Astrocyte (in vitro differentiated cells and primary cell): ENCODE data around the gene CAMK2D. TPM values are rescaled to one million over a fixed set of nuclear protein-coding genes. Genes with fewer than 3 reads are reported as not detected.
A peak's percentile ranks its signal among the peaks of the same experiment; 100 is the strongest.

Experiments
- DNase-seq: peaks from one replicate; pipeline ENCODE4 v3.0.0-alpha.2; 2010; ENCODE audit warnings: low read depth
- FAIRE-seq: peaks from 2 replicates; lab custom pipeline; 2011; peaks lifted over from hg19 to GRCh38; lab: Jason Lieb, UNC
- H2AFZ ChIP-seq: 2 replicates; pipeline ENCODE4 v1.6.0; 2012; ENCODE audit warnings: low read depth, low read length, inconsistent platforms
- H3K27ac ChIP-seq: 2 replicates; pipeline ENCODE4 v1.5.1; 2011; ENCODE audit warnings: low read depth, low read length, inconsistent platforms
- H3K27me3 ChIP-seq: 2 replicates; pipeline ENCODE4 v1.6.0; 2011; ENCODE audit warnings: low read length, inconsistent platforms; ENCODE audit not compliant: insufficient read depth
- H3K36me3 ChIP-seq: 2 replicates; pipeline ENCODE4 v1.5.1; 2011; ENCODE audit warnings: low read length, inconsistent platforms; ENCODE audit not compliant: insufficient read depth
- H3K4me1 ChIP-seq: 2 replicates; pipeline ENCODE4 v1.5.1; 2011; ENCODE audit warnings: low read length, inconsistent platforms; ENCODE audit not compliant: insufficient read depth
- H3K4me2 ChIP-seq: 2 replicates; pipeline ENCODE4 v1.6.0; 2012; ENCODE audit warnings: low read length, inconsistent platforms
- H3K4me3 ChIP-seq: 2 replicates; pipeline ENCODE4 v1.5.1; 2011; ENCODE audit warnings: low read depth, mild to moderate bottlenecking, low read length, inconsistent platforms; ENCODE audit not compliant: insufficient read depth
- H3K79me2 ChIP-seq: 2 replicates; pipeline ENCODE4 v1.6.0; 2012; ENCODE audit warnings: mild to moderate bottlenecking, low read length, inconsistent platforms; ENCODE audit not compliant: insufficient read depth
- H3K9ac ChIP-seq: 2 replicates; pipeline ENCODE4 v1.6.0; 2012; ENCODE audit warnings: mild to moderate bottlenecking, low read length, inconsistent platforms
- H3K9me3 ChIP-seq: 2 replicates; pipeline ENCODE4 v1.5.1; 2012; ENCODE audit warnings: low read depth, mild to moderate bottlenecking, low read length, inconsistent platforms; ENCODE audit not compliant: insufficient read depth
- H4K20me1 ChIP-seq: 2 replicates; pipeline ENCODE4 v1.6.0; 2012; ENCODE audit warnings: low read length, inconsistent platforms; ENCODE audit not compliant: insufficient read depth
- H3K27ac Mint-ChIP-seq: one replicate; pipeline ENCODE4 v1.8.0; 2021; ENCODE audit warnings: mild to moderate bottlenecking, mixed read lengths; ENCODE audit not compliant: unreplicated experiment
- H3K27me3 Mint-ChIP-seq: one replicate; pipeline ENCODE4 v1.8.0; 2021; ENCODE audit warnings: low read depth, mixed read lengths; ENCODE audit not compliant: unreplicated experiment
- H3K36me3 Mint-ChIP-seq: one replicate; pipeline ENCODE4 v1.8.0; 2021; ENCODE audit warnings: low read depth, mixed read lengths; ENCODE audit not compliant: unreplicated experiment
- H3K4me1 Mint-ChIP-seq: one replicate; pipeline ENCODE4 v1.8.0; 2021; ENCODE audit warnings: low read depth, mixed read lengths; ENCODE audit not compliant: unreplicated experiment
- H3K4me3 Mint-ChIP-seq: one replicate; pipeline ENCODE4 v1.8.0; 2021; ENCODE audit warnings: mild to moderate bottlenecking, moderate library complexity, mixed read lengths; ENCODE audit not compliant: unreplicated experiment
- H3K9me3 Mint-ChIP-seq: one replicate; pipeline ENCODE4 v1.8.0; 2021; ENCODE audit warnings: mild to moderate bottlenecking, mixed read lengths; ENCODE audit not compliant: unreplicated experiment
- CTCF ChIP-seq: IDR thresholded peaks from 2 replicates; pipeline ENCODE4 v1.5.1; 2011; ENCODE audit warnings: low read depth, mild to moderate bottlenecking, inconsistent platforms, low read length, moderate library complexity; ENCODE audit not compliant: insufficient read depth
- EZH2 ChIP-seq: IDR thresholded peaks from 2 replicates; pipeline ENCODE4 v1.6.1; 2012; ENCODE audit warnings: mild to moderate bottlenecking, low read length, inconsistent platforms; ENCODE audit not compliant: insufficient read depth
- total RNA-seq: library from RNA; stranded (reverse); gene quantifications from 2 replicates; pipeline ENCODE4 v1.2.1, GENCODE V29; 2021

The CAMK2D gene
- total RNA-seq, 1 donor from 2014 or later: 80.8 TPM

DNA sequence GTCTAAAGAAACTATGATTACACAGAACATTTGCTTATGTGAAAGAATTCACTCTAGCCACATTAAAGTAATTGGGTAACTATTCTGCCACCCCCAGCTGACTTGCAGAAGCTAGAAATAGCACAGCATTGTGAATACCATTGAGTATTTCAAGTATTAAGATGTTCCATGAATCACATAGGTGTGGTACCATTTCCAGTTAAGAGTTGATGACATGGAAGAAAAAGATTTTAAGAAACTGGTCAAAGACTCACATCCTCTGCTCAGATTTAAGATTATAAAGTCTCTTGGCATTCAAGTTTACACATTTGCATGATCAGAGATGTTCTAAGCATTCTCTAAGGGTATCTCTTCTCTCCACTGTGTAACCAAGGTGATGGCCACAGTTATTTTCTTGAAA lies 287.5 kb downstream of the CAMK2D start:
- peaks cover 10% of the 10 kb centered on the region for H3K9me3 Mint-ChIP-seq
- no peak overlapping the region for H3K4me3 ChIP-seq
- H3K36me3 Mint-ChIP-seq: peaks cover 20% of the 10 kb centered on the region
- peak overlapping the region; percentile 12 for H3K9ac ChIP-seq
- H3K4me3 Mint-ChIP-seq: peak overlapping the region; percentile 1
- H3K4me2 ChIP-seq: peak overlapping the region; percentile 40
- peaks cover 20% of the 10 kb centered on the region for H3K4me1 ChIP-seq
- FAIRE-seq (peak; percentile 97), DNase-seq (peak; percentile 96)
- H3K79me2 ChIP-seq: no peaks in the 10 kb centered on the region
- no peaks in the 10 kb centered on the region for H3K27me3 Mint-ChIP-seq
- no peak overlapping the region for H2AFZ ChIP-seq
- H3K27ac Mint-ChIP-seq: peak overlapping the region; percentile 86
- peaks cover 5% of the 10 kb centered on the region for H3K9me3 ChIP-seq
- H3K27me3 ChIP-seq: no peaks in the 10 kb centered on the region
- H4K20me1 ChIP-seq: no peaks in the 10 kb centered on the region
- peak overlapping the region; percentile 70 for H3K27ac ChIP-seq
- H3K4me1 Mint-ChIP-seq: peaks cover 43% of the 10 kb centered on the region
- H3K36me3 ChIP-seq: peaks cover 5% of the 10 kb centered on the region
- TF ChIP-seq EZH2 (no peak), CTCF (no peak)

GRCh38 chr4:113472864-113473263 lies 288.7 kb downstream of the CAMK2D start:
- H2AFZ ChIP-seq: no peak overlapping the region
- peak overlapping the region; percentile 82 for H3K27ac Mint-ChIP-seq
- peaks cover 12% of the 10 kb centered on the region for H3K36me3 Mint-ChIP-seq
- no peak overlapping the region for H3K4me3 Mint-ChIP-seq
- peaks cover 29% of the 10 kb centered on the region for H3K4me1 ChIP-seq
- DNase-seq: no peak
- FAIRE-seq: no peak
- no peaks in the 10 kb centered on the region for H3K27me3 ChIP-seq
- H3K27ac ChIP-seq: peak overlapping the region; percentile 70
- H3K9me3 ChIP-seq: peaks cover 5% of the 10 kb centered on the region
- H3K4me2 ChIP-seq: no peak overlapping the region
- TF ChIP-seq EZH2 (no peak), CTCF (no peak)
- peaks cover 8% of the 10 kb centered on the region for H3K9me3 Mint-ChIP-seq
- H3K4me3 ChIP-seq: no peak overlapping the region
- peaks cover 51% of the 10 kb centered on the region for H3K4me1 Mint-ChIP-seq
- no peak overlapping the region for H3K9ac ChIP-seq
- H3K36me3 ChIP-seq: no peaks in the 10 kb centered on the region
- H3K27me3 Mint-ChIP-seq: no peaks in the 10 kb centered on the region
- no peaks in the 10 kb centered on the region for H3K79me2 ChIP-seq
- H4K20me1 ChIP-seq: no peaks in the 10 kb centered on the region

GRCh38 chr4:113471146-113471860 lies 290.2 kb downstream of the CAMK2D start:
- Histone ChIP-seq H3K36me3 (no peaks in the 10 kb centered on the region), H4K20me1 (no peaks in the 10 kb centered on the region), H3K9me3 (no peaks in the 10 kb centered on the region), H3K4me2 (peak overlapping the region; percentile 16), H3K9ac (no peak overlapping the region), H2AFZ (no peak overlapping the region), H3K4me3 (no peak overlapping the region), H3K27me3 (no peaks in the 10 kb centered on the region), H3K4me1 (peaks cover 38% of the 10 kb centered on the region), H3K79me2 (no peaks in the 10 kb centered on the region), H3K27ac (peak overlapping the region; percentile 23)
- peak overlapping the region; percentile 29 for H3K27ac Mint-ChIP-seq
- H3K36me3 Mint-ChIP-seq: peaks cover 6% of the 10 kb centered on the region
- FAIRE-seq: peak; percentile 75
- peaks cover 54% of the 10 kb centered on the region for H3K4me1 Mint-ChIP-seq
- H3K9me3 Mint-ChIP-seq: peaks cover 2% of the 10 kb centered on the region
- DNase-seq: peak; percentile 71
- no peak overlapping the region for H3K4me3 Mint-ChIP-seq
- TF ChIP-seq EZH2 (no peak), CTCF (no peak)
- H3K27me3 Mint-ChIP-seq: no peaks in the 10 kb centered on the region
